RWPE2 (cell line): ENCODE data around the gene PRKD2.

Source experiments
- ATAC-seq: fragments of 200-7000 bp; cut with Tn5 transposase; 3 replicates; pipeline ENCODE4 v1.9.1; 2021; ENCODE audit warnings: low read depth
- DNase-seq: peaks from one replicate; pipeline ENCODE4 v3.0.0-alpha.2; 2020; ENCODE audit warnings: low spot score
- H3K27ac ChIP-seq: fragments of 450-650 bp; 2 replicates; pipeline ENCODE4 v1.5.1; 2017; ENCODE audit warnings: mild to moderate bottlenecking; ENCODE audit not compliant: poor library complexity, severe bottlenecking
- H3K27me3 ChIP-seq: fragments of 250-450 bp; sonication (Bioruptor Pico); 2 replicates; pipeline ENCODE4 v1.5.1; 2021; ENCODE audit warnings: mild to moderate bottlenecking, moderate library complexity; ENCODE audit not compliant: insufficient read depth, poor library complexity, severe bottlenecking
- H3K36me3 ChIP-seq: fragments of 250-450 bp; sonication (Bioruptor Pico); 2 replicates; pipeline ENCODE4 v1.5.1; 2020; ENCODE audit warnings: low read depth, mild to moderate bottlenecking, moderate library complexity
- H3K4me1 ChIP-seq: fragments of 250-450 bp; sonication (Bioruptor Pico); 2 replicates; pipeline ENCODE4 v1.5.1; 2021; ENCODE audit warnings: mild to moderate bottlenecking, moderate library complexity; ENCODE audit not compliant: insufficient read depth, poor library complexity, severe bottlenecking
- H3K4me3 ChIP-seq: fragments of 250-450 bp; sonication (Bioruptor Pico); 2 replicates; pipeline ENCODE4 v1.5.1; 2021; ENCODE audit warnings: mild to moderate bottlenecking, moderate library complexity; ENCODE audit not compliant: severe bottlenecking
- H3K9me3 ChIP-seq: fragments of 250-450 bp; sonication (Bioruptor Pico); 2 replicates; pipeline ENCODE4 v1.5.1; 2021; ENCODE audit warnings: mild to moderate bottlenecking, moderate library complexity; ENCODE audit not compliant: severe bottlenecking
- TF ChIP-seq, protein P1 (sequence below): fragments of 450-650 bp; IDR thresholded peaks from one replicate; pipeline ENCODE4 v1.5.1; 2017; ENCODE audit warnings: mild to moderate bottlenecking, moderate library complexity; ENCODE audit not compliant: poor library complexity, severe bottlenecking

Gene PRKD2

DNA sequence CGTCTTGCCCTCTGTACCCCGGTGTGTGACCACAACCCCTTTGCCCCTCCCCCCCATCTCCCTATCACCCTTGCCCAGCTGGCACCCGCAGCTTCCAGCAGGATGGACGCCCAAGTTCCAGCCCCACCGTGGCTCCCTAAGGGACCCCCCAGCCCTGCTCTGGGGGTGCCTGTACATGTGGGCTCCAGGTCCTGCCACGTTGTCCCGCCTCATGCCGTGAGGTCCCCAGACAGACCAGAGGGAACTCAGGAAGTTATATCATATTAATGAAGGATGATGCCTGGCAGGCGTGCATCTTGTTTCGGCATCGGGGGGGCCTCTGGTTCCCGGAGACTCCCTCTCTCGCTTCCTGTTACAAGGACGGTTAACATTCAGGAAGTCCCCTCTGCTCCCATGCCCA, 90.5 kb downstream of the PRKD2 start:
- H3K9me3 ChIP-seq = no peaks in the 10 kb centered on the region
- no peak overlapping the region for H3K27ac ChIP-seq
- H3K4me1 ChIP-seq = peaks cover 11% of the 10 kb centered on the region
- no peak overlapping the region for H3K4me3 ChIP-seq
- no peaks in the 10 kb centered on the region for H3K27me3 ChIP-seq
- no peaks in the 10 kb centered on the region for H3K36me3 ChIP-seq
- ATAC-seq (no peak), DNase-seq (peak; percentile 52)
- TF ChIP-seq, protein P1, sequence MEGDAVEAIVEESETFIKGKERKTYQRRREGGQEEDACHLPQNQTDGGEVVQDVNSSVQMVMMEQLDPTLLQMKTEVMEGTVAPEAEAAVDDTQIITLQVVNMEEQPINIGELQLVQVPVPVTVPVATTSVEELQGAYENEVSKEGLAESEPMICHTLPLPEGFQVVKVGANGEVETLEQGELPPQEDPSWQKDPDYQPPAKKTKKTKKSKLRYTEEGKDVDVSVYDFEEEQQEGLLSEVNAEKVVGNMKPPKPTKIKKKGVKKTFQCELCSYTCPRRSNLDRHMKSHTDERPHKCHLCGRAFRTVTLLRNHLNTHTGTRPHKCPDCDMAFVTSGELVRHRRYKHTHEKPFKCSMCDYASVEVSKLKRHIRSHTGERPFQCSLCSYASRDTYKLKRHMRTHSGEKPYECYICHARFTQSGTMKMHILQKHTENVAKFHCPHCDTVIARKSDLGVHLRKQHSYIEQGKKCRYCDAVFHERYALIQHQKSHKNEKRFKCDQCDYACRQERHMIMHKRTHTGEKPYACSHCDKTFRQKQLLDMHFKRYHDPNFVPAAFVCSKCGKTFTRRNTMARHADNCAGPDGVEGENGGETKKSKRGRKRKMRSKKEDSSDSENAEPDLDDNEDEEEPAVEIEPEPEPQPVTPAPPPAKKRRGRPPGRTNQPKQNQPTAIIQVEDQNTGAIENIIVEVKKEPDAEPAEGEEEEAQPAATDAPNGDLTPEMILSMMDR = no peak

DNA sequence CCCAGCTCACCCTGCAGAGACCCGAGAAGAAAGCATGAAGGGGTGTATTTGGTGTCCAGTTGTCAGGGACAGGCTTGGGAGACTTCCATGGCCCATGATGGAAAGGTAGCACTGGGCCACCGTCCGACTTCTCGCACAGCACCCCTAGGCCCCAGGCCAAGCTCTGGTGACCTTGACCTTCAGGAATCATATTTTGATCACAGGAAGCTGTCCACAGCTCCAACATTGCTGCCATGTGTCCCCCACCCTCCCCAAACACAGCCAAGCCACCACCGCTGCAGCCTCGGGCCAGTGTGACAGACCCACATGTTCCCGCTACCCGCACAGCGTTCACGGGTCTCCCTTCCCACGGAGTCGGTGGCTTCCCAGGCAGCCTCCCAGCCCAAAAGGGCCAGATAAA, 91.2 kb downstream of the PRKD2 start:
- TF ChIP-seq, protein P1 = no peak
- ATAC-seq (no peak), DNase-seq (peak; percentile 54)
- no peaks in the 10 kb centered on the region for H3K27me3 ChIP-seq
- no peak overlapping the region for H3K27ac ChIP-seq
- peaks cover 7% of the 10 kb centered on the region for H3K4me1 ChIP-seq
- no peaks in the 10 kb centered on the region for H3K9me3 ChIP-seq
- no peaks in the 10 kb centered on the region for H3K36me3 ChIP-seq
- H3K4me3 ChIP-seq = no peak overlapping the region

DNA sequence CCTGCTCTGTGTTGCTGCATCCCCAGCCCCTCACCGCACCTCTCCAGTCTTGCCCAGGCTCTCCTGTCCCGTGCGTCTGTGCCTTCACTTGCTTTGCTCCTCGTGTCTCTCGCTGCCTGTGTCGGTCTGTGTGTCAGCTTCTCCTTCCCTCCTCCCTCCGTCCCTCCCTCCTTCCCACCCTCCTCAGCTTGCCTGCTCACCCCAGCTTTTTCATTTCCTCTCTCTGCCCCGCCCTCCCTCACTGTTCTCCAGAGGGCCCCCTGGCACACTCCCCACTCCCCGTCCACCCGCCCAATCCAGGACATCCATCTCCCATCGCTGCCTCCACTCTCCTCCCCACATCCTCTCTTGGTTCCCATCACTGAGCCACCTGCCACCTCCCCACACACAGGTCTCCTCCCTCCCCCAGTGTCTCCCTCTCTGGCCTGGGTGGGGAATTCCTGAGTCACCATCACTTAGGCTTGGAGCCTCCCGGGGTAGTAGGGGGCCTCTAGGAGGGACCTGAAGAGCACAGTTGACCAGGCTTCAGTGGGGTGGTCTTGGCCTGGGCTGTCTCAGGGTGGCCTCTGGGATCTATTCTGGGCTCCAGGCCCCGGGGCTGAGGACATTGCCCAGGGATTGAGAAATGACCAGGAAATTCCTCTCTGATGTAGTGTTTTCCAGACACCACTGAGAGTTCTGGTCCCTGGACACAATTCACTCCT, 91.8 kb downstream of the PRKD2 start, which contains the start of gene PTGIR:
PTGIR (minus strand) TSS at position 132 of the 704 bp plus-strand sequence. CDS start 864 bp downstream, outside the sequence.
- Histone ChIP-seq H3K4me3 (no peak within 1 kb of the TSS), H3K4me1 (peaks cover 7% of the 10 kb centered on the region), H3K27ac (no peak within 1 kb of the TSS), H3K9me3 (no peaks in the 10 kb centered on the region), H3K36me3 (no peaks in the 10 kb centered on the region), H3K27me3 (no peaks in the 10 kb centered on the region)
- TF ChIP-seq, protein P1 = no peak
- DNase-seq = peak; percentile 34
- ATAC-seq = peak; percentile 49
